WI38 (cell line): ENCODE measurements around the gene MCUR1.
"Not testable (repeated sequence)": the region's sequence is repeated elsewhere in the genome, so short reads cannot be mapped to it uniquely, and the experiment has no call there.

Source experiments
- H3K4me3 ChIP-seq: 2 replicates; pipeline ENCODE4 v1.5.1; 2011; ENCODE audit warnings: low read depth, mild to moderate bottlenecking, control low read depth, low read length
- TF ChIP-seq, protein P1 (sequence below): IDR thresholded peaks from 2 replicates; pipeline ENCODE4 v1.5.1; 2012; ENCODE audit warnings: low read depth, mild to moderate bottlenecking, control low read depth, low read length

Gene MCUR1

DNA sequence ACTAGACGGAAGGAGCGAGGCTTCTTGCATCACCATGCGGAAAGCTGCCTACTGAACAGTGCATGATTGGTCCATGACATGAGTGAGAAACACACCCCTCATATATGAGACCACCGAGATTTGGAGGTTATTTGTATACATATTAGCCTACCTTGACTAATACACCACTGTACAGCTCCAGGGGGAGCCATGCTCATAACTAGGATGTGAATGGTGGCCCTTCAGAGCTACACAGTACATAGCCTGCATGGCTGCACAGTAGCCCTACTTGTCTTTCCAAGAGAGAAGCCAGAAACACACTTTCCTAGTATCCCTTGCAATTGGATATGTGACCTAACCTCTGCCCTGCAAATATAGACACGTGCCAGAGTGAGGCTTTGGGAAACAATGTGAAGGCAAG lies 21.8 kb upstream of the MCUR1 start:
- TF ChIP-seq, protein P1, sequence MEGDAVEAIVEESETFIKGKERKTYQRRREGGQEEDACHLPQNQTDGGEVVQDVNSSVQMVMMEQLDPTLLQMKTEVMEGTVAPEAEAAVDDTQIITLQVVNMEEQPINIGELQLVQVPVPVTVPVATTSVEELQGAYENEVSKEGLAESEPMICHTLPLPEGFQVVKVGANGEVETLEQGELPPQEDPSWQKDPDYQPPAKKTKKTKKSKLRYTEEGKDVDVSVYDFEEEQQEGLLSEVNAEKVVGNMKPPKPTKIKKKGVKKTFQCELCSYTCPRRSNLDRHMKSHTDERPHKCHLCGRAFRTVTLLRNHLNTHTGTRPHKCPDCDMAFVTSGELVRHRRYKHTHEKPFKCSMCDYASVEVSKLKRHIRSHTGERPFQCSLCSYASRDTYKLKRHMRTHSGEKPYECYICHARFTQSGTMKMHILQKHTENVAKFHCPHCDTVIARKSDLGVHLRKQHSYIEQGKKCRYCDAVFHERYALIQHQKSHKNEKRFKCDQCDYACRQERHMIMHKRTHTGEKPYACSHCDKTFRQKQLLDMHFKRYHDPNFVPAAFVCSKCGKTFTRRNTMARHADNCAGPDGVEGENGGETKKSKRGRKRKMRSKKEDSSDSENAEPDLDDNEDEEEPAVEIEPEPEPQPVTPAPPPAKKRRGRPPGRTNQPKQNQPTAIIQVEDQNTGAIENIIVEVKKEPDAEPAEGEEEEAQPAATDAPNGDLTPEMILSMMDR = no peak
- no peak overlapping the region for H3K4me3 ChIP-seq

DNA sequence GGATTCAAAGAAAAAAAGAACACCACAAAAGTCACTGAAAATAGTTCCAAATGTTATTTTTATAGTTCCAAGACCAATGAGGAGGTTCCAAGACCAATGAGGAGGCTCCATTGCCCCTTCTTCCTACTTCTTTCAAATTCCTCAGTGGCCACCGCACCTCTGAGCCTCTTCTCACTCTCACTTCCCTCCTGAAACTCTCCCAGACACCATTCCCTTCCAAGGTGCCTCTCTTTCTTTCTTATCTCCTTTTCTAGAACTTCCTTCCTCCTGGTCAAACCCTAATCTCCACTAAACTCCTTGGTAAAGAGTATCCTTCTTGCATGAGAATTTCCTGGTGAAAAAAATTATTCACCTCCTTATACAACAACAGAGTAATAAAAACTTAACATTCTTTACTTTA lies 20.4 kb upstream of the MCUR1 start:
- TF ChIP-seq, protein P1 = no peak
- H3K4me3 ChIP-seq = no peak overlapping the region

DNA sequence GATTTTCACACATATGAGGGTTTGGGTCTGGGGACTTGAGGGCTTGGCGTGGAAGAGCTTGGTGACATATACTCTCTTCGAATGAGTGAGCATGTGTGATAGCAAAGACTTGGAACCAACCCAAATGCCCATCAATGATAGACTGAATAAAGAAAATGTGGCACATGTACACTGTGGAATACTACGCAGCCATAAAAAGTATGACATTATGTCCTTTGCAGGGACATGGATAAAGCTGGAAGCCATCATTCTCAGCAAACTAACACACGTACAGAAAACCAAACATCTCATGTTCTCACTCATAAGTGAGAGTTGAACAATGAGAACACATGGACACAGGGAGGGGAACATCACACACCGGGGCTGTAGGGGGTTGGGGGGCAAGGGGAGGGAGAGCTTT lies 19.7 kb upstream of the MCUR1 start:
- not testable (repeated sequence) for H3K4me3 ChIP-seq

DNA sequence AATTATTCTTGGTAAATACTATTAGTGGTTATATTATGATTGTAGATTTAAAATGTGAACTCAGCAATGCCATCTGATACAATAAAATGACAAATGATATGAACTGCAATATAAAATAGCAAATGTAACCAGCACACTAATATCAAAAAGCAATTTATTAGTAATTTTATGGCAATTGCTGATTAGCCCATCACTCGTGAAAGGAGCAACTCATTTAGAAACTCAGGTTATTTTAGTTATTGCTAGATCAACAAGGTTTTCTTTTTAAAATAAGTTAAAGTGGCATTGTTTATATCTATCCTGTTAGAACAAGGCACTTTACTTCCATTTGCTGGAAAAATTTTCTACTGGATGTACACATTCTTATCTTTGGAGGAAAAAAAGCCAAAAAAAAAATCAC lies 18.4 kb upstream of the MCUR1 start:
- TF ChIP-seq, protein P1 = no peak
- H3K4me3 ChIP-seq = no peak overlapping the region

DNA sequence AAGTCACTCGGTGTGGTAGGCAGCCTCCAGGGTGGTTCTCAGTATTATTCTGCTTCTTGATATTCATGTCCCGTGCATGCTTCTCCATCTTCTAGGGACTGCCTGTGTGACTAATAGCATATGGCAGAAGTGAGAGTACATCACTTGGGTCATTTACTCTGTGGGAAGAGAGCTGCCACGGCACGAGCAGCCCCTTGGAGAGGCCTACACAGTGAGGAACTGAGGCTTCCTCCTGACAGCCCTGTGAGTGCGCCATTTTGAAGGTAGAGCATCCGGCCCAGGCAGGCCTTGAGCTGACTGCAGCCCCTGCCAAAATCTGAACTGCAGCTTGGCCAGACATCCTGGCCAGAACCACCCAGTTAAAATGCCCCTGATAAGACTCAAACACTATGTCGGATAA lies 17.3 kb upstream of the MCUR1 start:
- TF ChIP-seq, protein P1 = no peak
- H3K4me3 ChIP-seq = no peak overlapping the region

DNA sequence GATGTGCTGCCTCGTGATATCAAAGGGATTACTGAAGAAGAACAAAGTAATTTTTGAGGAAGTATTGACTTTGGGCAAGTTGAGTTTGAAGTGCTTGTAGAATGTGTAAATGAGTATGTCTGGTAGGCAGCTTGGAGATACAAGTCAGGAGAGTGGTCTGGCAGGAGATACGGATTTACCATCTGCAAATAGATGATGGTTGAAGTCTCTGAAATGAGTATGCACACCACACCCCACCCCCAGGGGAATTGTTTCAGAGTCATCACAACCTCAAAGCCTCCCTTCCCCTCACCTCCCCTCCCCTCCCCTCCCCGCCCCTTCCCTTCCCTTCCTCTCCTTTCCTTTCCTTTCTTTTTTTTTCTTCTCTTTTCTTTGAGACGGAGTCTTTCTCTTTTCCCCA lies 16.4 kb upstream of the MCUR1 start:
- H3K4me3 ChIP-seq = no peak overlapping the region
- TF ChIP-seq, protein P1 = no peak

DNA sequence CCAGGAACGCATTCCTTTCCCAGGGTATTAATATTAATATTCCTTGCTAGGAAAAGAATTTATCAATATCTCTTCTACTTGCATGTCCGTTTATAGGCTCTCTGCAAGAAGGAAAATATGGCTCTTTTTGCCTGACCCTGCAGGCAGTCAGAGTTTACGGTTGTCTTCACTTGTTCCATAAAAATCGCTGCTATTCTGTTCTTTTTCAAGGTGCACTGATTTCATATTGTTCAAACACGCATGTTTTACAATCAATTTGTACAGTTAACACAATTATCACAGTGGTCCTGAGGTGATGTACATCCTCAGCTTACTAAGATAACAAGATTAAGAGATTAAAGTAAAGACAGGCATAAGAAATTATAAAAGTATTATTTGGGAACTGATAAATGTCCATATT lies 15.1 kb upstream of the MCUR1 start:
- not testable (repeated sequence) for H3K4me3 ChIP-seq

DNA sequence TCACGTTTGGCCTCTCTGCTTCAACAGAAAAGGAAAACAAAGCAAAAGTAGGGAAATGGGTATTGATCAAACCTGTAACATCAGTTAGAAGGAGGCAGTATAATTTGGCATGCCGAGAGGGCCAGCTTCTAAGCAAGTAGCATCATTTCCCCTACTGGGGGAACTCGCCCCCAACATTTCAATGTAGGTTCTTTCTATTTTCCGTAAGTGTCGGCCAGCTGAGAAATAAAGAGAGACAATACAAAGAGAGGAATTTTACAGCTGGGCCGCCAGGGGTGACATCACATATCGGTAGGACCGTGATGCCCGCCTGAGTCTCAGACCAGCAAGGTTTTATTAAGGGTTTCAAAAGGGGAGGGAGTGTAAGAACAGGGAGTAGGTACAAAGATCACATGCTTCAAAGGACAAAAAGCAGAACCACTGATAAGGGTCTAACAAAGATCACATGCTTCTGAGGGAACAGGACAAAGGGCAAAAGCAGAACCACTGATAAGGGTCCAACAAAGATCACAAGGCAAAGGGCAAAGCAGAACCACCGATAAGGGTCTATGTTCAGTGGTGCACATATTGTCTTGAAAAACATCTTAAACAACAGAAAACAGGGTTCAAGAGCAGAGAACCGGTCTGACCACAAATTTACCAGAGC lies 14.4 kb upstream of the MCUR1 start:
- H3K4me3 ChIP-seq = not testable (repeated sequence)

DNA sequence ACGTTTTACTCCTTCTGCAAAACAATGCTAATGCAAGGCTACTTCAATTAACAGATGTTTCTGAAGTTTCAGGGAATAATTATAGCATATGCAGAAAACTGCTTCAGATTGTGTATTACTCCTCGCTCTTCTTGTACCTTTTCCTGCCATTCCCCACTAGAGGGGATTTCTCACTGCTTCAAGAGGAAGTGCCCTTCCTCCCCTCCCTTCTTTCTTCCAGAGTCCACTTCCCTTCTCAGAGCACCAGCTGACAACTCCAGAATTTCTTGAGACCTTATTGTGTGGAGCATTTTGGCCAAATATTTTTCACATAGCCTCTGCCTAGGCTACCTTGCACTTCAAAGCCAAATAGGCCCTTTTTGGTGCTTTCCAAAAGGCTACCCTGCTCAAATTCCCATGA lies 12.7 kb upstream of the MCUR1 start:
- H3K4me3 ChIP-seq = no peak overlapping the region
- TF ChIP-seq, protein P1 = no peak
